Heart left ventricle (tissue), 16 donors: Measurements from ENCODE around the gene SPARC. TPM values are rescaled to one million over a fixed set of nuclear protein-coding genes. Genes with fewer than 3 reads are reported as not detected.

Experiments
- ATAC-seq, 4 donors: fragments of 200-7000 bp; cut with Tn5 transposase; one replicate each; pipeline ENCODE4 v1.9.1; 2020 to 2022; ENCODE audit warnings: moderate library complexity in 4 of 4, mild to moderate bottlenecking in 3 of 4, moderate number of reproducible peaks in 1 of 4
- DNase-seq, 5 donors: peaks; one replicate each; pipeline ENCODE4 v3.0.0-alpha.2; 2020
- H3K27ac ChIP-seq, 12 donors: fragments of 200-600 bp; sonication (generic) in 4 of 12; one replicate each; pipeline versions ENCODE4 v1.5.0 to v1.8.0; 2016 to 2022; ENCODE audit warnings: mild to moderate bottlenecking in 2 of 12
- H3K27me3 ChIP-seq, 9 donors: fragments of 200-600 bp; sonication (generic) in 2 of 9; one replicate each; pipeline versions ENCODE4 v1.5.1 to v1.8.0; 2016 to 2022; ENCODE audit warnings: mild to moderate bottlenecking in 3 of 9
- H3K36me3 ChIP-seq, 9 donors: fragments of 200-600 bp; sonication (generic) in 2 of 9; one replicate each; pipeline versions ENCODE4 v1.5.0 to v1.8.0; 2018 to 2022; ENCODE audit warnings: mild to moderate bottlenecking in 2 of 9
- H3K4me1 ChIP-seq, 12 donors: fragments of 200-600 bp; sonication (generic) in 4 of 12; one replicate each; pipeline versions ENCODE4 v1.5.0 to v1.8.0; 2016 to 2022; ENCODE audit warnings: mild to moderate bottlenecking in 3 of 12
- H3K4me3 ChIP-seq, 12 donors: fragments of 200-600 bp; sonication (generic) in 4 of 12; one replicate each; pipeline versions ENCODE4 v1.5.0 to v1.8.0; 2017 to 2022; ENCODE audit warnings: mild to moderate bottlenecking in 9 of 12, moderate library complexity in 4 of 12
- H3K9me3 ChIP-seq, 12 donors: fragments of 200-600 bp; sonication (generic) in 4 of 12; one replicate each; pipeline versions ENCODE4 v1.5.0 to v1.8.0; 2016 to 2022; ENCODE audit warnings: mild to moderate bottlenecking in 1 of 12
- CTCF ChIP-seq, 12 donors: fragments of 200-600 bp; sonication (generic) in 4 of 12; IDR thresholded peaks; one replicate each; pipeline versions ENCODE4 v1.5.0 to v1.8.0; 2018 to 2022; ENCODE audit warnings: antibody characterized with exemption in 12 of 12, mild to moderate bottlenecking in 5 of 12
- POLR2A ChIP-seq, 2 donors: fragments of 450-650 bp; IDR thresholded peaks; one replicate each; pipeline ENCODE4 v1.6.1; 2017; ENCODE audit warnings: antibody characterized with exemption in 2 of 2, mild to moderate bottlenecking in 2 of 2, moderate library complexity in 2 of 2
- WGBS, 4 donors: extraction: QIAGEN DNeasy Blood & Tissue Kit in 2 of 4; methylation state at CpG; one replicate each; pipeline versions ENCODE4 v1.1.5 to v1.1.7; 2013 to 2018; 5-methylcytosine and 5-hydroxymethylcytosine counted together
- intact Hi-C, 10 donors: fragments of 100-400 bp; cut with DNase I; formaldehyde crosslinking; loops; one replicate each; pipeline versions ENCODE4 v1.11.1 to v1.14.2; 2022
- polyA plus RNA-seq, 2 donors: library from polyadenylated mRNA; stranded (reverse); fragments of 200-250 nt; gene quantifications; one replicate each; pipeline ENCODE4 v1.2.3, GENCODE V29; 2013
- total RNA-seq, 9 donors: library from RNA; depleted of rRNA in 2 of 9; stranded (reverse); fragments of >200 nt in 2 of 9; fragmentation: NEBNext Ultra II Directional in 3 of 9; extraction: Animal tissue kit (Norgen Biotek cat#: 25700) in 3 of 9; gene quantifications; one replicate each; pipeline versions ENCODE4 v1.1.0 to v1.2.4, GENCODE V29; 2016 to 2023
- donor health status: ischemic (EF 13 %, LVEDD 7.1; RV severe dilation, severe dysfunction).
- donor health status: healthy with polysubstance abuse.
- donor health status: DM: no; HTN: yes; CAD: no.
- donor health status: DM: no; HTN: no; CAD: no.
- donor health status: ischemic (EF 25% LVEDD 6.9; RV normal size, moderate dysfunction).
- donor health status: ischemic (EF 25% LVEDD 5.7; RV mildly dilated, moderate dysfunction).
- donor health status: healthy.
- donor health status: DM: yes; HTN: yes; CAD: no.
- donor health status: ischemic (EF 35%, LVEDD 5.7; RV mildly dilated, moderate dysfunction).
- donor health status: nonischemic (EF 11% LVEDD 7.7; RV severe dilation, severe dysfunction).
- donor health status: DM: yes; HTN: yes; CAD: no.
- donor health status: PGD.
- donor health status: ischemic (EF 29% LVEDD 5.4; RV normal size, mild dysfunction).
- donor health status: nonischemic (EF 23%, LVEDD 6.1; RV moderate dilation, normal function).

SPARC gene
- total and polyA plus RNA-seq, 11 donors, result 119 to 1,522 (median 471) TPM

GRCh38 chr5:151627650-151628049, 59.1 kb downstream of the SPARC start:
- WGBS, 4 donors, result 34 to 40% (median 38%) methylated on average over 6 of the region's 6 CpGs
- H3K27ac ChIP-seq, result peak overlapping the region in 6 of 12 donors; percentile 6 to 47 (median 13)

GRCh38 chr5:151625285-151625684, 61.4 kb downstream of the SPARC start:
- intact Hi-C loops, result no loop called here
- Histone ChIP-seq H3K9me3 (no peaks in the 10 kb centered on the region), H3K4me3 (no peak overlapping the region), H3K4me1 (peaks cover 0 to 28% (median 11%) of the 10 kb centered on the region in 12 donors), H3K27me3 (peaks cover 0 to 11% (median 0%) of the 10 kb centered on the region in 9 donors), H3K27ac (no peak overlapping the region), H3K36me3 (no peaks in the 10 kb centered on the region)
- TF ChIP-seq CTCF (IDR thresholded peaks at IDR 0.05) (no peak), POLR2A (IDR thresholded peaks at IDR 0.05) (no peak)
- no peak for DNase-seq
- no peak for ATAC-seq
- 81 to 84% (median 83%) methylated on average over 9 of the region's 9 CpGs for WGBS, 4 donors

More at GRCh38 chr5:151627650-151628049, 59.1 kb downstream of the SPARC start:
- Histone ChIP-seq H3K4me1 (peaks cover 0 to 35% (median 11%) of the 10 kb centered on the region in 12 donors), H3K9me3 (no peaks in the 10 kb centered on the region), H3K27me3 (no peaks in the 10 kb centered on the region), H3K36me3 (no peaks in the 10 kb centered on the region), H3K4me3 (no peak overlapping the region)
- DNase-seq, result no peak
- intact Hi-C loops, result no loop called here
- no peak for TF ChIP-seq CTCF (IDR thresholded peaks at IDR 0.05)
- TF ChIP-seq POLR2A (IDR thresholded peaks at IDR 0.05), result no peak
- peak in 3 of 4 donors; percentile 47 to 64 (median 51) for ATAC-seq

- intact Hi-C loops, result no loop called here
- TF ChIP-seq CTCF (IDR thresholded peaks at IDR 0.05), result no peak
- TF ChIP-seq POLR2A (IDR thresholded peaks at IDR 0.05), result no peak
- H3K27me3 ChIP-seq, result peaks cover 0 to 11% (median 0%) of the 10 kb centered on the region in 9 donors
- peak in 1 of 5 donors; percentile 30 for DNase-seq
- H3K4me3 ChIP-seq, result peak overlapping the region in 2 of 12 donors; percentile 6 to 13
- H3K4me1 ChIP-seq, result peaks cover 0 to 28% (median 11%) of the 10 kb centered on the region in 12 donors
- no peaks in the 10 kb centered on the region for H3K36me3 ChIP-seq
- no peaks in the 10 kb centered on the region for H3K9me3 ChIP-seq
- 37 to 49% (median 38%) methylated on average over 8 of the region's 8 CpGs for WGBS, 4 donors
- ATAC-seq, result peak; percentile 34 to 73 (median 66)
- peak overlapping the region in 4 of 12 donors; percentile 0 to 52 (median 29) for H3K27ac ChIP-seq
Observed at GRCh38 chr5:151624476-151624875, 62.2 kb downstream of the SPARC start.

GRCh38 chr5:151622367-151623088, 64.2 kb downstream of the SPARC start:
- TF ChIP-seq CTCF (IDR thresholded peaks at IDR 0.05) (no peak), POLR2A (IDR thresholded peaks at IDR 0.05) (no peak)
- intact Hi-C loops, result no loop called here
- Histone ChIP-seq H3K4me3 (no peak overlapping the region), H3K27me3 (peaks cover 0 to 11% (median 0%) of the 10 kb centered on the region in 9 donors), H3K36me3 (no peaks in the 10 kb centered on the region), H3K9me3 (no peaks in the 10 kb centered on the region), H3K4me1 (peaks cover 0 to 15% (median 2%) of the 10 kb centered on the region in 12 donors), H3K27ac (no peak overlapping the region)
- peak in 2 of 4 donors; percentile 34 to 35 for ATAC-seq
- DNase-seq, result no peak
- 50 to 72% (median 63%) methylated on average over 12 of the region's 12 CpGs for WGBS, 4 donors
